ENCODE data around the gene PDE11A.

Gene PDE11A

GRCh38 chr2:177617849-177618248 is 454.7 kb downstream of the PDE11A start:
- no peak for DNase-seq

GRCh38 chr2:177616731-177617130 is 455.8 kb downstream of the PDE11A start:
- no peak for DNase-seq

GRCh38 chr2:177616066-177616465 is 456.5 kb downstream of the PDE11A start:
- DNase-seq = no peak

DNA sequence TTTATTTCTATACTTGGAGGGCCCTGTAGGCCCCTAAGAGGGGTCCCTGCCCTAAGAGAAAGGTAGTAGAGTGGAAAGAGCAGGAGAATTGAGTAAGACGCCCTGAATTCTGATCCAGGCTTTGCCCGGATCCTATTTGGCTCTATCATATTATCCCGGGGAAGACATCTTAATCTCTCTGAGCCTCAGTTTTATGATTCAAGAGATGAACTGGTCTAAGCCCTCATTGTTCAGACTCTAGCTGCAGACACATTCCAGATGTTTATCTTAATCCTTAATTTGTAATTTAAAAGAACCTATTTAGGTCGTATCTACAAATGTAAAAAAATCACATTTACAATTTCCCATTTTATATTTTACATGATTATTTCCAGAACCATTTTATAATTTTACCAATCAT is 459.9 kb downstream of the PDE11A start:
- no peak for DNase-seq

- DNase-seq = no peak
Observed at GRCh38 chr2:177611310-177611886, 461.2 kb downstream of the PDE11A start.

DNA sequence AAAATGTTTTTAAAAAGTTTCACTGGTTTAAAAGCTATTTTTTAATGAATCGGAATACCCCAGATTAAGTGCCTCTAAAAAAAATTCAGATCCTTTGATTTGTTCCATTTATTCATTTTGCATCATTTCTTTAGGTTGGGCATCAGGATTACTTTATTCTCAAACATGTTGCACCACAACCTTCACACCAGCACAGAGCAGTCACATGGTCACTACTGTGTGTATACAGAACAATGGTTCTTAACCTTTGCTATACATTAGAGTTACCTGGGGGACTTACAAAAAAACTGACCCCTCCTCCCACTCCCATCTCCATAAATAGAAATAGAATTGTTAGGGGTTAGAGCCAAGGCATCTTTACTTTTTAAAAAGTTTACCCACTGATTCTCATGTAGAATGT is 461.8 kb downstream of the PDE11A start:
- no peak for DNase-seq

DNA sequence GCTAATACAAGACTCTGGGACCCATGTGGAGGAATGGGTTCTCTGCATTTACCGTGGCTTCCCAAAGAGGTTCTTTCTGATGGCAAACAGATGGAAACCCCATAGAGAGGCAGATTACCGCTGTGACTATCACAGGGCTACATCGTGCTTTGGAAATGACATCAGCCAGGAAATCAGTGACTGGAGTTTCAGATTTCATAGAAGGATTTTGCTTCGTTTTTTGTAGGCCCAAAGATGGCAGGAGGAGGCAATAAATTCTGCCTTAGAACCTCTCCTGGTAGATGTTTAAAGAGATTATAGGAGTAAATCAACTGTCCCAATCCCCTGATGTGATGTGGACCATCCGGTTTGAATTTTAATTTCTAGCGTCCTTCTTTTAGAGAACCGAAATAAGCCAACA is 465.9 kb downstream of the PDE11A start:
- no peak for DNase-seq

DNA sequence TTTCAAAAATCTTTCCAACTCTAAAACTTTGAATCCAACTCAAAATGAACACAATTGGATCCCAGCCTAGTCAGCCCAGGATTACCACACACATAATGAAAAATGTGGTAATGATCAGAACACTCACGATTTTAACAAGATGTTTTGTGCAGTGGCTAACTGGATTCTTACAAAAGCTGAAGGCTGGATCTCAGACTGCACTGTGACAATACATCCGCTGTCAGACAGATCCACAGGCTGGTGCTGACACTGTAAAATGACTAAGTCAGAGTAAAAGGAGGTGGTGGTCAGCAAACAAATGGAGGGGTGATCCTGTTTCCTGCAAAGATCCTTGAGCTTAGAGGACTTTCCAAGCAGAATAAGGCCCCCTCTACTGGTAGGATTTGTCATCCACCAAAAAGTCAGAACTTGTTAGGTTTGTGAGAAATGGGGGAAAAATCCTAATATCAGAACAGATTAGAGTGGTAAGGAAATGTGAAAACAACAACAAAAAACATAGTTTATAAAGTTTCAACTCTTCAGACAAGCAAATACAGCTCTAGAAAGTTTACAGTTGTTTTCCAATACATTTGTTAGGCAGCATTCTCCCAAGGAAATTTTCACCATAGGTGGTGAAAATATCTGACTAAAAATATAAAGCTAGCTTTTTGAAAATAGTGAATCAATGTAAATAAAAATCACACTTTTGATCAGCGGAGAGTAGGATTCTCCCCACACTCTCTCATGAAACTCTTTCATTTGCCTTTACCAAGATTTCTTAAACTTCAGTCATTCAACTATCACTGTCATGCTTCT is 468.1 kb downstream of the PDE11A start:
- peak; percentile 68 for DNase-seq

- DNase-seq = no peak
Observed at GRCh38 chr2:177603768-177604167, 468.8 kb downstream of the PDE11A start.

GRCh38 chr2:177603181-177603580 is 469.4 kb downstream of the PDE11A start:
- DNase-seq = no peak

DNA sequence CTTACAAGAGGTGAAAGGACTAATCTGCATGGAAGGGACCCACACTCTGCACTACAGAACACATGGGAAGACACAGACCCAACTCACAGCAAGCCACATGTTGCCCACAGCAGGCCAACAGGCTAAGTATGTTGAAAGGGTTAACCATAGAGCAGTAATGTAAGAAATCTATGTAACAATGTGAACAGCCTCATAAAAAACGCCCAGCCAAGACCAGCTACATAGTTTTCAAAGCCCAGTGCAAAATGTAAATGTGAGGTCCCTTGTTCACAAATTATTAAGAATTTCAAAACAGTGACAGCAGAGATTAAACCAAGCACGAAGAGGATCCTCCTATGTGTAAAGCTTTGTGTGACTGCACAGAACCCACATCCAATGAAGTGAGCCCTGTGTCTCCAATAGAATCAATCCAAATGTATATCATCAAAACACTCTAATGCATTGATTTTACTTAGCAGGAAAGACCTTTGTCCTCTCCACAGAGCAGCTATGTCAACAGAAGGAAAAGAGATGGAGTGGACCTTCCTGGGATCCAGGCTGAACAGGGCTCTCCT is 469.9 kb downstream of the PDE11A start:
- no peak for DNase-seq

DNA sequence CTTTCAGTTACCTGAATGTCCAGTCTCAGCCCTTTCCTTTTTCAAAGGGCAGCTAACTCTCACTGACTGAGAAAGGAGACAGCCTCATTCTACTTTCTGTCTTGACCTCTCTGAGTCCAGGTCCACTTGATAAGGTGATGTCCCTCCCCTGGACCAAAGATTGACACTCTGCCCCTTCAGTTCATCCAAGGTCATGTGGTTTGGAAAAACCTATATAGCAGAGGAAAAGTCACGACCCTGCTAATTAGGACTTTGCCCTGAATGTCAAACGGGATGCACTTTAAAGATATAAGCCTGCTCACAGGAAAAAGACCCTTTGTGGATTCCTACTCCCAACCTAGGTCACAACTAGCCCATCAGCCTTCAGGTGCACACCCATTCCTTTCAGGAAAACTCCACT is 471.7 kb downstream of the PDE11A start:
- no peak for DNase-seq

DNA sequence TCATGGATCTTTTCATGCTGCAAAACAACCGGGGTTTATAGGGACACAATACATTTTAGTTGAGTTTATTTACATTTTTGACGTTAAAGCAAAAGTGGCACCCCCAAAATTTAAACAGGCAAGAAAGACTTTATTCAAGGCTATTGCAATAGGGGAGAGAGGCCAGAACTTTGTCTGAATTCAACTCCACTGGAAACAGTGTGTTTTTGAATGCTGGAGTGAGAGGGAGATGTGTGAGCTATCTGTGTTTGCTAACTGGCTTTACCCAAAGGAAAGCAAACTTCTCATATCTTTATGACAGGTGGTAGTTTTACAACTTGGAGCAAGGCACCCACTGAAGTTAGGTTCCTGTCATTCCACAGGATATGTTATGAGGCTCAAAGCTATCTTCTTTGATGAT is 472.6 kb downstream of the PDE11A start:
- DNase-seq = no peak

GRCh38 chr2:177599139-177599688 is 473.4 kb downstream of the PDE11A start:
- DNase-seq = no peak

DNA sequence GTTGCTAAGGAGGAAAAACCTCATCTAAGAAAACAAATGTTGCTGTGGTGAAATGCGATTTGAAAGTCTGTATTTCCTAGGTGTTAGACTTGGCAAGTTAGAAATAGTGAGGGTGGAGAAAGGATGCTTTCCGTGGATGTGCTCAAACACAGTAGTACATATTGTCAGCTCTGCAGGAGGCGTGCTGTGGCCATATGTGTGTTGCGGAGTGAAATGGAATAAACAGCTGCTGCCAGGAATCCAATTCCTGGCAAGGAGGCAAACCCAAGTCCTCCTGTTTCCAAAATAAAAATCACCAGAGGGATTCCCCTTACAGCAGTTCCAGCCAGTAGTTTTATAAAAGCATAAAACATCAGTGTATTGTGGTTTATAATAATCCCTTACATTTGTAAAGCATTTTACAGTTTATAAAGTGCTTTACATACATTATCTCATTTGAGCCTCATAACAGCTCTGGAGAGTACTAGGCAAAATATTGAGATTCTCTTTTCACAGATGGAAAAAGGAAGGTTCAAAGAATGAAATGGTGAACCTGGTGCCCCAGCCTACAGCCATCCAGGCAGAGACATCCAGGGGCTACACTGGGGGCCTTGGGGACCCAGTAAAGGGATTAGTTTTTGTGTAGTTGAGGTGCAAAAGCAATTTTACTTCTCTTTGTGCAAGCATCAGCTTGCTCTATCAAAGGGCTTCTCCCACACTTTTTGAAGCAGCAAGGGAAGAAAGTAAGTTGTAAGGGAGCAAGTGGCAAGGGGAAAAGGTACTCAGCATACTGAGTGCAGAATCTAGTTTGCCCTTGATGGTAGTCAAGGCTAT is 474.0 kb downstream of the PDE11A start:
- DNase-seq = no peak

DNA sequence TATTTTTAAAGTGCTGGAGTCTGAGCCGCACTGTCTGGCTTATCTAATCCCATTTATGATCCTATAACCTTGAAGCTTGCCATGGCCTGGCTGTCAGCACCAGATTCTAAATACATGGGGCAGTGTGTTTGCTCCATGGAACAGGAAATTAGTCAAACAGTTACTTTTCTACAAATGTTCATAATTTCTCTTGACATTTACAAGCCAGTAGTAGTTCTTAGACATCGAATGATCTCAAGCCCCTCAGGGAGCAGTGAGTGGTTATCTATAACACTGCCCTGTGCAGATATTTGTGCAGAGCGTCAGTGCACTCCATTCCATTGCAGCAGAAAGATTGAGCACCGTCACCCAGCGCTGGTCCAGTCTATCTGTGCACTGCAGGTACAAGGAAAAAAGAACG is 474.8 kb downstream of the PDE11A start:
- no peak for DNase-seq

DNA sequence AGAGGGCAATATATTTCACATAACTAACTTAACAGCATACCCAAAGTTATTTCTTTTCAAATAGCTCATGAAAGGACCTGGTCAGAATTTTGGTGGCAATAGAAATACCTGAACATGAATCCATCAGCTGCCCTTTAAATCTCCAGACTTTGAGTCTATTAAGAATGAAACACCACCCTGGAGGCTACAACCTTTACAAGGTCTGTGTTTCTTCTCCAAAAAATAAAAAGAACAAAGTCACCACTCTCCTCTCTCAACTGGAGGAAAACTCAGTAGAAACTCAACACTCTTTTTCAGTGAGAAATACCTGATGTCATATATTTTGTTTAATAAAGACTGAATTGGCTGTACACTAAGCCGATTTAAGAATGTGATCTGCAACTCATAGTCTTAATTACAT is 475.7 kb downstream of the PDE11A start:
- no peak for DNase-seq

GRCh38 chr2:177595126-177595845 is 477.3 kb downstream of the PDE11A start:
- no peak for DNase-seq

- DNase-seq = no peak
Observed at GRCh38 chr2:177593402-177593801, 479.2 kb downstream of the PDE11A start.

GRCh38 chr2:177592945-177593344 is 479.6 kb downstream of the PDE11A start:
- no peak for DNase-seq

DNA sequence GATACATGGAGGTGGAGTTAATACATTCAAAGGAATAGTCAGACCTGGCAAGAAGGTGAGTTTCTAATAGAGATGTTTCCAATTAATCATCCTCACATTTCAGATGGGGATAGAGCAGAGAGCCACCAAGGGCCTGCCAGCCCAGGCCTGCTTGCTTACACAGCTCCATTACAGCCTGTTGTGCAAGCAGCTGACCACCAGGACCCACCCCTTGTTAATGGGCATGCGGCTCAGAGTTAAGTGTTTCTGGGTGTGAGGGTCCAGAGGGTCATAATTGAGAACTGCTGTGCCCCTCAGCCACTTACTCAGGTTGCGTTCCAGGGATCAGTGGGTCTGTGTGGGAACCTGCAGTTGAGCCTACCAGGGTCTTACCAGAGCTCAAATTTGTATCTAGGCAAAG is 480.2 kb downstream of the PDE11A start:
- no peak for DNase-seq

GRCh38 chr2:177589186-177589585 is 483.4 kb downstream of the PDE11A start:
- DNase-seq = no peak

DNA sequence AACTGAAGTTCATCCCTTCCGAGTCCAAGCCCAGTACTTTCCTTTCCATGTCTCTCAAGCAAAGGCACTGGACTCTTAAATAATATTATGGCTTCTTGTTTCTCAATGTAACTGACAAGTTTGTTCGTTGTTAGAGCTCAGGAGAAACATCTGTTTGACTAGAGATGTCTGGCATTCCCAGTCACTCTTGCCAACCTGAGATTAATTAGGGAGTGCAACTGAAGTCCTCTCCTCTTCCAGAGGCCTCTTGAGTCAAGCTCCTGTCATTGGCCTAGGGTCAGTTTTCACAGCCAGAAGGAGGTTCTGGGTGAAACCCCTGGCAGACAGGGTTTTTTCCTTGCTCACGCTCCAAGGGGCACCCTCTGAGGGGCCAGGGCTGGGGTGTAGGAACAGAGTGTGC is 483.9 kb downstream of the PDE11A start:
- DNase-seq = no peak

All from hematopoietic multipotent progenitor cell treated with erythropoietin and hydrocortisone succinate and interleukin-3 and kit ligand, for 6 days (in vitro differentiated cells).